Measurements from ENCODE around the gene COL9A2.

The COL9A2 gene

DNA sequence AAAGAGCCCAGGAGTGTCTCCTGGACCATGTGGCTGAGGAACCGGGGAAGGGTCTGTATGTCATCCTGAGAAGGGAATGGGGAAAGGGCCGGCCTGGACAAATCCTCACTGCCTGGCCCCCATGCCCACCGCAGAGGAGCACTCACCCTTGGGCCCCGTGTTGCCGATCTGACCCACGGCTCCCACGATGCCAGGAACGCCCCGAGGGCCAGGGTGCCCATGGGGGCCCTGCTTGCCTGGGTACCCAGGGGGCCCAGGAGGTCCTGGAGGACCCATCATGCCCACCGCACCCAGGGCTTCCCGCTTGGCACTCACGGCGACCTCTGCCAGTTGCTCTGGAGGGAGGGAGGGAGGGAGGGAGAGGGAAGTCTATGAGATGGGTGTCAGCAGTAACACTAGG, 14.6 kb downstream of the COL9A2 start:
- H3K27ac ChIP-seq, result no peak overlapping the region
- TF ChIP-seq ZFX (IDR thresholded peaks at IDR 0.05; ENCODE audit: borderline replicate concordance), result no peak
- TF ChIP-seq, protein P1, sequence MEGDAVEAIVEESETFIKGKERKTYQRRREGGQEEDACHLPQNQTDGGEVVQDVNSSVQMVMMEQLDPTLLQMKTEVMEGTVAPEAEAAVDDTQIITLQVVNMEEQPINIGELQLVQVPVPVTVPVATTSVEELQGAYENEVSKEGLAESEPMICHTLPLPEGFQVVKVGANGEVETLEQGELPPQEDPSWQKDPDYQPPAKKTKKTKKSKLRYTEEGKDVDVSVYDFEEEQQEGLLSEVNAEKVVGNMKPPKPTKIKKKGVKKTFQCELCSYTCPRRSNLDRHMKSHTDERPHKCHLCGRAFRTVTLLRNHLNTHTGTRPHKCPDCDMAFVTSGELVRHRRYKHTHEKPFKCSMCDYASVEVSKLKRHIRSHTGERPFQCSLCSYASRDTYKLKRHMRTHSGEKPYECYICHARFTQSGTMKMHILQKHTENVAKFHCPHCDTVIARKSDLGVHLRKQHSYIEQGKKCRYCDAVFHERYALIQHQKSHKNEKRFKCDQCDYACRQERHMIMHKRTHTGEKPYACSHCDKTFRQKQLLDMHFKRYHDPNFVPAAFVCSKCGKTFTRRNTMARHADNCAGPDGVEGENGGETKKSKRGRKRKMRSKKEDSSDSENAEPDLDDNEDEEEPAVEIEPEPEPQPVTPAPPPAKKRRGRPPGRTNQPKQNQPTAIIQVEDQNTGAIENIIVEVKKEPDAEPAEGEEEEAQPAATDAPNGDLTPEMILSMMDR (IDR thresholded peaks at IDR 0.05), result no peak

DNA sequence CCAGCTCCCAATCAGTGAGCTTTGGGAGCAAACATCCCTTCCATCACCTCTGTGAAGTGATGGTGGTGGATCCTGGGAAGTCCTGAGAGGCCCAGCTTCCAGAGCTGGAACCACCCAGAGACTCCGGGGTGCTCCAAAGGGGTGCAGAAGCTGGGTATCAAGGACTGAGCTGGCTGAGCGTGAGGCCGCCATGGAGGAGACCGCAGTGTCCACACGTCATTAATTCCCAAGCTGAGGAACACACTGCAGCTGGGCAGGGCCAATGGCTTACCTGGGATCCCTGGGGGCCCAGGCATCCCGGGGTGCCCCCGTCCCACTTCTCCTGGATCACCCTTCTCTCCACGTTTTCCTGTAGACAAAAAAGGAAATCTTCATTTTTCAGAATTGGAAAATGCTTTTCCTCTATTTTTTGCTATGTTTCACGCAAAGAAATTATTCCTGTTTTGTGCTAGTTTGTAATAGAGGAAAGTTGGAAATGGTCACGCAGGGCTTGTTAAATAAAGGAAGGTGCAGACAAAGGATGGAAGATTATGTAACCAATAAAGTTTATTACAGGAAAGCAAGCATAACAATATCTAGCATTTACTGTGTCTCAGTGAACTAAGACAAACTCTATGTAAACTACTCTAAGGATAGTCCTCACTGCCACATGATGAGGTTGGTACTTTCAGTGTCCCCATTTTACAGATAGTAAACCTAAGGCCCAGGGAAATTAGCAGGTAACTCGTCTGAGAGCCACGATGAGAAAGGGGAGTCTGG, 15.4 kb downstream of the COL9A2 start:
- no peak for TF ChIP-seq ZFX (IDR thresholded peaks at IDR 0.05; ENCODE audit: borderline replicate concordance)
- TF ChIP-seq, protein P1 (IDR thresholded peaks at IDR 0.05), result no peak
- H3K27ac ChIP-seq, result no peak overlapping the region

DNA sequence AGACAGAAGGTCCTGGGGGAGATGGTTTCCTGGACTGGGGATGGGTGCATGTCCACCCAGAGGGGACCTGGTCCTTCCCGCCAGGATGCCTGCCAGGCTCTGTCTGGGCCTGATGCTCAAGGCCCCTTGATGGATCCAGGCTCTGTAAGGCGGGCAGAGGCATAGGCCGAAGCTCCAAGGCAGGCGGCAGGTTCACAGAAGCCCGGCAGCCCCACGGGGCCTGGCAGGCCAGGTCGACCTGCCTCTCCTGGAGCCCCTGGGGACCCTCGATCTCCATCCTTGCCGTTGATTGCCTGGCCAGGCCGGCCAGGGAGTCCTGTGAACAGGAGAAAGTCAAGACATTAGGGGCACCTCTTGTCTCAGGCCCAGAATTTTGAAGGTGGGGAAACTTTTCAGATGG, 16.0 kb downstream of the COL9A2 start:
- H3K27ac ChIP-seq, result no peak overlapping the region
- no peak for TF ChIP-seq ZFX (IDR thresholded peaks at IDR 0.05; ENCODE audit: borderline replicate concordance)
- TF ChIP-seq, protein P1 (IDR thresholded peaks at IDR 0.05), result no peak

DNA sequence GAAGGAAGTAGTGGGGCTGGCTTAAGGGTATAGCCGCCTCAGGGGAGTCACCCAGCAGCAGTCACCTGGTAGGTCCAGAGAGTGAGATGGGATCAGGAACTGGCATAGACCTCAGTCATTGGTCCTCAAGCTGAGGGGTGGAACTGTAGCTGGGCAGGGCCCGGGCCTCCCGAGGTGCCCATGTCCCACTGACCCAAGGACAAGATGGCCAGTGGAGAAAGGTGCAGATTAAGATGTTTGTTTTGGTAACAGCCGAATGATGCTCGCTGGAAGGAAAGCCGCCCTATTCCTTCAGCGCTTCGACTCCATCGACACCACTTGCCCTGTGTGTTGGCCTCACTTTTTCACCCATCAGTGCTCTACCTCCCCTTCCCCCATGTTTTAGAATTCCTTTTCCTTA, 16.4 kb downstream of the COL9A2 start:
- TF ChIP-seq, protein P1 (IDR thresholded peaks at IDR 0.05), result no peak
- no peak for TF ChIP-seq ZFX (IDR thresholded peaks at IDR 0.05; ENCODE audit: borderline replicate concordance)
- H3K27ac ChIP-seq, result no peak overlapping the region

DNA sequence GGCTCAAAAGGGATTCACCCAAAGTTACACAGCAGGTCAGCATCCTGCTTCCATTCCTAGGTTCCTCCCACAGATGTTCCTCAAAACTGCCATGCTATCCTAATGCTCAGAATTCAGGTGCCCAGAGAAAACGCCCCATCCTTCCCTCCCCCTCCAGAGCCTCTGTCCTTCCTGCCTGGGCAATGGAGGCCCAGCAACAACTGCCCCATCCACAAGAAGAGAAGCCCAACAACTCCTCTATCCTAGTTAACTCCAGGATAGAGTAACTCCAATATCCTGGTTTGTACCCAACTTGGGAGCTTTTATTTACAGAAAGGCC, 16.9 kb downstream of the COL9A2 start:
- TF ChIP-seq, protein P1 (IDR thresholded peaks at IDR 0.05), result no peak
- no peak for TF ChIP-seq ZFX (IDR thresholded peaks at IDR 0.05; ENCODE audit: borderline replicate concordance)

DNA sequence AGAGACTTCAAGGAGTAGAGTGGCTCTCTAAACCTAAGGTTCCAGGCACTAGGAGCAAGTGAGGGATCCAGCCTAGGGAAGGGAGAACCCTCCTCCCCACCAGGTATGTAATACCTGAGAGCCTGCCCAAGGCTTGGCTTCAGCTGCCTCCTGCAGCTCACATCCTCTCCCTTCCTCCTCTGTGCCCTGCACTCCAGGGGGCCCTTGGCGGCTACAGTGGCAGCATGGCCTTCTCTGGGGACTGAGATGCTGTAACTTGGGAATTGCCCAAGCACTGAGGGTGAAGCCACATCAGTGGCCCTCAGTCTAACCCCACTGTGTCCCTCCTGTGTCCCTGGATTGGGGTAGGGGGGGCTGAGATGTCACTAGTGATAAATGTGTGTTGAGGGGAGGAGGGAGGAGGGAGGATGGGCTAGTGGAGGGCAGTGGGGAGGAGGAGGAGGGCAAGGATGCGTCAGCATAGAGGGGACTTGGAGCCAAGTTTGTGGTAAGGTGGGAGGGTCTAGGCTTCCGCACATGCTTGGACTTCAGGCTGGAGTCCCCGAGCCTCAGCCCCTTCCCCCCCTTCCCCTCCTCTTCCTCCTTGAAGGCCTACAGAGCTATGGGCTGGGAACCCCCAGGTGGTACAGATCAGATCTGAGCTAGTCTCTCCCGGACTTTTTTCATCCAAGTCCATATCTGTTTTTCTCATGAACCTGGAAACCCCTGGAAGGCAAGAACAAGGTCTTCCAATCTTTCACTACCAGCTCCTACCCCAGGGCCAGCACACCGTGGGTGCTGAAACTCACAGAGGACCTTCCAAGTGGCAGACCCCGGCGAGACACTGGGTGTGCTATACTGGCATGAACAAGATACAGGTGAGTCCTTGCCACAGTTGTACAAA, 17.5 kb downstream of the COL9A2 start:
- no peak overlapping the region for H3K27ac ChIP-seq
- no peak for TF ChIP-seq ZFX (IDR thresholded peaks at IDR 0.05; ENCODE audit: borderline replicate concordance)
- TF ChIP-seq, protein P1 (IDR thresholded peaks at IDR 0.05), result no peak

More for the DNA sequence above, 16.9 kb downstream of the COL9A2 start:
- H3K27ac ChIP-seq, result no peak overlapping the region

DNA sequence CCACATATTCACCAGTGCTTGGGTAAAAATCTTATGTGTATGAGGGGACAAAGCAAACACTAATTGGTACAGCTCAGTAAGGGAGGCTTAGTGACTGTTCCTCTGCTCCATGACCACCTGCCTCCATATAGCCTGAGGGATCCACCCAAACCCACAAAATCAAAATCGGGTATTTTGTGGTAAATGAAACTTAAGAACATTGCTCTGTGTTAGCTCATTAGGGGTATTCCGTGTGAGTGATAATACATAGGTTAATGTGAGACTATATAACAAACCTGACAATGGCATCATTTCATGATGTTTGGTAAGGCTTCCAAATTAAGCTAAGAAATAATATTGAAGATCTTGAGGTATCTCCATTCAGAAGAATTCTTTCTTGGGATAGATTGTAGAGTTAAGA, 25.8 kb downstream of the COL9A2 start:
- H3K27ac ChIP-seq, result no peak overlapping the region
- TF ChIP-seq ZFX (IDR thresholded peaks at IDR 0.05; ENCODE audit: borderline replicate concordance), result no peak
- TF ChIP-seq, protein P1 (IDR thresholded peaks at IDR 0.05), result no peak
